ENCODE data around the gene FBP2.
"Not testable (repeated sequence)": the region's sequence is repeated elsewhere in the genome, so short reads cannot be mapped to it uniquely, and the experiment has no call there.

DNA sequence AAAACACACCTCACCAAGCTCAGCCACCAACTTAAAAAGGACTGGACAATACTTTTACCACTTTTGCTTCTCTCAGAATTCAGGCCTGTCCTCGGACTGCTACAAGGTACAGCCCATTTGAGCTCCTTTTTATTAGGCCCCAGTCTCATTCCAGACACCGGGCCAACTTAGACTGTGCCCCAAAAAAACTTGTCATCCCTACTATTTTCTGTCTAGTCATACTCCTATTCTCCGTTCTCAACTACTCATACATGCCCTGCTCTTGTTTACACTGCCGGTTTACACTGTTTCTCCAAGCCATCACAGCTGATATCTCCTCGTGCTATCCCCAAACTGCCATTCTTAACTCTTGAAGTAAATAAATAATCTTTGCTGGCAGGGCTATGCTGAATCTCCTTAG, 49.3 kb downstream of the FBP2 start:
- TF ChIP-seq CREB1 (CRISPR knock-in tag; IDR thresholded peaks at IDR 0.05); TCF7 (CRISPR knock-in tag; IDR thresholded peaks at IDR 0.05; ENCODE audit: low read depth); SMAD3 (CRISPR knock-in tag; IDR thresholded peaks at IDR 0.05; ENCODE audit: borderline replicate concordance); ZNF138 (CRISPR knock-in tag; conservative IDR thresholded peaks at IDR 0.05); ZNF263 (CRISPR knock-in tag; IDR thresholded peaks at IDR 0.05; ENCODE audit: low read depth); GRHL2 (CRISPR knock-in tag; IDR thresholded peaks at IDR 0.05; ENCODE audit: insufficient replicate concordance, severe bottlenecking): not testable (repeated sequence)
- TF ChIP-seq, protein P1, sequence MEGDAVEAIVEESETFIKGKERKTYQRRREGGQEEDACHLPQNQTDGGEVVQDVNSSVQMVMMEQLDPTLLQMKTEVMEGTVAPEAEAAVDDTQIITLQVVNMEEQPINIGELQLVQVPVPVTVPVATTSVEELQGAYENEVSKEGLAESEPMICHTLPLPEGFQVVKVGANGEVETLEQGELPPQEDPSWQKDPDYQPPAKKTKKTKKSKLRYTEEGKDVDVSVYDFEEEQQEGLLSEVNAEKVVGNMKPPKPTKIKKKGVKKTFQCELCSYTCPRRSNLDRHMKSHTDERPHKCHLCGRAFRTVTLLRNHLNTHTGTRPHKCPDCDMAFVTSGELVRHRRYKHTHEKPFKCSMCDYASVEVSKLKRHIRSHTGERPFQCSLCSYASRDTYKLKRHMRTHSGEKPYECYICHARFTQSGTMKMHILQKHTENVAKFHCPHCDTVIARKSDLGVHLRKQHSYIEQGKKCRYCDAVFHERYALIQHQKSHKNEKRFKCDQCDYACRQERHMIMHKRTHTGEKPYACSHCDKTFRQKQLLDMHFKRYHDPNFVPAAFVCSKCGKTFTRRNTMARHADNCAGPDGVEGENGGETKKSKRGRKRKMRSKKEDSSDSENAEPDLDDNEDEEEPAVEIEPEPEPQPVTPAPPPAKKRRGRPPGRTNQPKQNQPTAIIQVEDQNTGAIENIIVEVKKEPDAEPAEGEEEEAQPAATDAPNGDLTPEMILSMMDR (IDR thresholded peaks at IDR 0.05): not testable (repeated sequence)
- TF ChIP-seq, protein P2, sequence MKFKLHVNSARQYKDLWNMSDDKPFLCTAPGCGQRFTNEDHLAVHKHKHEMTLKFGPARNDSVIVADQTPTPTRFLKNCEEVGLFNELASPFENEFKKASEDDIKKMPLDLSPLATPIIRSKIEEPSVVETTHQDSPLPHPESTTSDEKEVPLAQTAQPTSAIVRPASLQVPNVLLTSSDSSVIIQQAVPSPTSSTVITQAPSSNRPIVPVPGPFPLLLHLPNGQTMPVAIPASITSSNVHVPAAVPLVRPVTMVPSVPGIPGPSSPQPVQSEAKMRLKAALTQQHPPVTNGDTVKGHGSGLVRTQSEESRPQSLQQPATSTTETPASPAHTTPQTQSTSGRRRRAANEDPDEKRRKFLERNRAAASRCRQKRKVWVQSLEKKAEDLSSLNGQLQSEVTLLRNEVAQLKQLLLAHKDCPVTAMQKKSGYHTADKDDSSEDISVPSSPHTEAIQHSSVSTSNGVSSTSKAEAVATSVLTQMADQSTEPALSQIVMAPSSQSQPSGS (CRISPR knock-in tag; IDR thresholded peaks at IDR 0.05; ENCODE audit: borderline replicate concordance, low read depth): not testable (repeated sequence)
- TF ChIP-seq, protein P3, sequence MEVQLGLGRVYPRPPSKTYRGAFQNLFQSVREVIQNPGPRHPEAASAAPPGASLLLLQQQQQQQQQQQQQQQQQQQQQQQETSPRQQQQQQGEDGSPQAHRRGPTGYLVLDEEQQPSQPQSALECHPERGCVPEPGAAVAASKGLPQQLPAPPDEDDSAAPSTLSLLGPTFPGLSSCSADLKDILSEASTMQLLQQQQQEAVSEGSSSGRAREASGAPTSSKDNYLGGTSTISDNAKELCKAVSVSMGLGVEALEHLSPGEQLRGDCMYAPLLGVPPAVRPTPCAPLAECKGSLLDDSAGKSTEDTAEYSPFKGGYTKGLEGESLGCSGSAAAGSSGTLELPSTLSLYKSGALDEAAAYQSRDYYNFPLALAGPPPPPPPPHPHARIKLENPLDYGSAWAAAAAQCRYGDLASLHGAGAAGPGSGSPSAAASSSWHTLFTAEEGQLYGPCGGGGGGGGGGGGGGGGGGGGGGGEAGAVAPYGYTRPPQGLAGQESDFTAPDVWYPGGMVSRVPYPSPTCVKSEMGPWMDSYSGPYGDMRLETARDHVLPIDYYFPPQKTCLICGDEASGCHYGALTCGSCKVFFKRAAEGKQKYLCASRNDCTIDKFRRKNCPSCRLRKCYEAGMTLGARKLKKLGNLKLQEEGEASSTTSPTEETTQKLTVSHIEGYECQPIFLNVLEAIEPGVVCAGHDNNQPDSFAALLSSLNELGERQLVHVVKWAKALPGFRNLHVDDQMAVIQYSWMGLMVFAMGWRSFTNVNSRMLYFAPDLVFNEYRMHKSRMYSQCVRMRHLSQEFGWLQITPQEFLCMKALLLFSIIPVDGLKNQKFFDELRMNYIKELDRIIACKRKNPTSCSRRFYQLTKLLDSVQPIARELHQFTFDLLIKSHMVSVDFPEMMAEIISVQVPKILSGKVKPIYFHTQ (CRISPR knock-in tag; IDR thresholded peaks at IDR 0.05): not testable (repeated sequence)
- TF ChIP-seq, protein P4, sequence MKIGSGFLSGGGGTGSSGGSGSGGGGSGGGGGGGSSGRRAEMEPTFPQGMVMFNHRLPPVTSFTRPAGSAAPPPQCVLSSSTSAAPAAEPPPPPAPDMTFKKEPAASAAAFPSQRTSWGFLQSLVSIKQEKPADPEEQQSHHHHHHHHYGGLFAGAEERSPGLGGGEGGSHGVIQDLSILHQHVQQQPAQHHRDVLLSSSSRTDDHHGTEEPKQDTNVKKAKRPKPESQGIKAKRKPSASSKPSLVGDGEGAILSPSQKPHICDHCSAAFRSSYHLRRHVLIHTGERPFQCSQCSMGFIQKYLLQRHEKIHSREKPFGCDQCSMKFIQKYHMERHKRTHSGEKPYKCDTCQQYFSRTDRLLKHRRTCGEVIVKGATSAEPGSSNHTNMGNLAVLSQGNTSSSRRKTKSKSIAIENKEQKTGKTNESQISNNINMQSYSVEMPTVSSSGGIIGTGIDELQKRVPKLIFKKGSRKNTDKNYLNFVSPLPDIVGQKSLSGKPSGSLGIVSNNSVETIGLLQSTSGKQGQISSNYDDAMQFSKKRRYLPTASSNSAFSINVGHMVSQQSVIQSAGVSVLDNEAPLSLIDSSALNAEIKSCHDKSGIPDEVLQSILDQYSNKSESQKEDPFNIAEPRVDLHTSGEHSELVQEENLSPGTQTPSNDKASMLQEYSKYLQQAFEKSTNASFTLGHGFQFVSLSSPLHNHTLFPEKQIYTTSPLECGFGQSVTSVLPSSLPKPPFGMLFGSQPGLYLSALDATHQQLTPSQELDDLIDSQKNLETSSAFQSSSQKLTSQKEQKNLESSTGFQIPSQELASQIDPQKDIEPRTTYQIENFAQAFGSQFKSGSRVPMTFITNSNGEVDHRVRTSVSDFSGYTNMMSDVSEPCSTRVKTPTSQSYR (CRISPR knock-in tag; IDR thresholded peaks at IDR 0.05): not testable (repeated sequence)

All from WTC11 (cell line).